HEK293T (cell line): Measurements from ENCODE around the gene KDM2B.
A peak's percentile ranks its signal among the peaks of the same experiment; 100 is the strongest.

Source experiments
- CTCF ChIA-PET: fragments of 350-600 bp; formaldehyde crosslinking; extraction: SDS; loops from one replicate; lab custom pipeline; 2021; ENCODE audit warnings: antibody characterized with exemption, inconsistent platforms; lab: Yijun Ruan, JAX
- POLR2A ChIA-PET: fragments of 350-600 bp; formaldehyde crosslinking; extraction: SDS; loops from one replicate; lab custom pipeline; 2020; ENCODE audit warnings: antibody characterized with exemption, inconsistent platforms; lab: Yijun Ruan, JAX
- DNase-seq: peaks from one replicate; pipeline ENCODE4 v3.0.0; 2012; ENCODE audit warnings: mixed read lengths; ENCODE audit errors: extremely low spot score
- ARNT ChIP-seq: fragments of 450-650 bp; IDR thresholded peaks from 2 replicates; pipeline ENCODE4 v1.6.1; 2017; ENCODE audit warnings: mild to moderate bottlenecking
- BHLHE40 ChIP-seq: fragments of 450-650 bp; IDR thresholded peaks from 2 replicates; pipeline ENCODE4 v1.6.1; 2016; ENCODE audit warnings: mild to moderate bottlenecking, moderate library complexity, borderline replicate concordance
- CTBP1 ChIP-seq: fragments of 450-650 bp; IDR thresholded peaks from 2 replicates; pipeline ENCODE4 v1.6.1; 2016; ENCODE audit warnings: borderline replicate concordance
- ELF4 ChIP-seq: fragments of 450-650 bp; IDR thresholded peaks from 2 replicates; pipeline ENCODE4 v1.6.1; 2017; ENCODE audit warnings: antibody characterized with exemption
- FOXA1 ChIP-seq: fragments of 450-650 bp; IDR thresholded peaks from 2 replicates; pipeline ENCODE4 v1.6.1; 2016; ENCODE audit warnings: mild to moderate bottlenecking
- FOXK2 ChIP-seq: fragments of 450-650 bp; IDR thresholded peaks from 2 replicates; pipeline ENCODE4 v1.6.1; 2016; ENCODE audit warnings: mild to moderate bottlenecking
- FOXM1 ChIP-seq: fragments of 450-650 bp; IDR thresholded peaks from 2 replicates; pipeline ENCODE4 v1.6.1; 2017; ENCODE audit warnings: mild to moderate bottlenecking, borderline replicate concordance
- HDGF ChIP-seq: fragments of 450-650 bp; IDR thresholded peaks from 2 replicates; pipeline ENCODE4 v1.6.1; 2017; ENCODE audit warnings: antibody characterized with exemption, borderline replicate concordance
- L3MBTL2 ChIP-seq: fragments of 450-650 bp; conservative IDR thresholded peaks from 2 replicates; pipeline ENCODE4 v1.6.1; 2016; ENCODE audit warnings: mild to moderate bottlenecking
- LEF1 ChIP-seq: fragments of 450-650 bp; IDR thresholded peaks from 2 replicates; pipeline ENCODE4 v1.6.1; 2017; ENCODE audit warnings: mild to moderate bottlenecking, borderline replicate concordance
- NFRKB ChIP-seq: fragments of 450-650 bp; IDR thresholded peaks from 2 replicates; pipeline ENCODE4 v1.6.1; 2016; ENCODE audit warnings: mild to moderate bottlenecking, moderate library complexity
- SP1 ChIP-seq: fragments of 450-650 bp; IDR thresholded peaks from 2 replicates; pipeline ENCODE4 v1.6.1; 2017
- SUZ12 ChIP-seq: fragments of 450-650 bp; IDR thresholded peaks from 2 replicates; pipeline ENCODE4 v1.6.1; 2016; ENCODE audit warnings: mild to moderate bottlenecking
- TARDBP ChIP-seq: fragments of 450-650 bp; IDR thresholded peaks from 2 replicates; pipeline ENCODE4 v1.6.1; 2016
- ZNF384 ChIP-seq: fragments of 450-650 bp; IDR thresholded peaks from 2 replicates; pipeline ENCODE4 v1.6.1; 2016
- TF ChIP-seq, protein P1 (sequence below): fragments of 450-650 bp; IDR thresholded peaks from 2 replicates; pipeline ENCODE4 v1.6.1; 2016

The KDM2B gene

DNA sequence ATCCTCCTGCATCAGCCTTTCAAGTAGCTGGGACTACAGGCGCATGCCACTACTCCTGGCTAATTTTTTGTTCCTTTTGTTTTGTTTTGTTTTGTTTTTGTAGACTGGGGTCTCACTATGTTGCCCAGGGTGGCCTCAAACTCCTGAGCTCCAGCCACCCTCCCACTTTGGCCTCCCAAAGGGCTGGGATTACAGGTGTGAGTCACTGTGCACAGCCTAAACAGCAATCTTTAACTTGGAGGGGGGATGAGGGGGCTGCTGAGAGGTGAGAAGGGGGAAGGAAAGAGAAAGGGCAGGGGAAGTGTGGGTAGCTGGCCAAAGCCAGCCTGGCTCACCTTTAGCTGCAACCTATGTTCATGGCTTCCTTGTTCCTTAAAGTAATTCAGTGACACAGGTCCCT, 77.4 kb downstream of the KDM2B start:
- DNase-seq: no peak
- ChIA-PET POLR2A (interaction anchor here (0.7 kb wide), 1 partner anchor 78 kb away, joined by 3 read pairs; the partner anchor contains the start of gene KDM2B), CTCF (interaction anchor here (1.5 kb wide), 1 partner anchor 291 kb away, joined by 3 read pairs; no protein-coding TSS in a partner anchor)
- TF ChIP-seq FOXK2 (no peak), HDGF (no peak), L3MBTL2 (no peak), ARNT (no peak), ELF4 (no peak), LEF1 (no peak), FOXM1 (no peak), NFRKB (no peak), SUZ12 (no peak)

- ChIA-PET CTCF (interaction anchor here (1.4 kb wide), 1 partner anchor 51 kb away, joined by 4 read pairs; no protein-coding TSS in a partner anchor), POLR2A (interaction anchor here (0.8 kb wide), 1 partner anchor 32 kb away, joined by 3 read pairs; no protein-coding TSS in a partner anchor)
- TF ChIP-seq ELF4 (no peak), ZNF384 (no peak), LEF1 (no peak), SUZ12 (no peak), BHLHE40 (no peak), TARDBP (no peak), ARNT (no peak), FOXK2 (no peak), HDGF (no peak), CTBP1 (no peak), FOXM1 (no peak)
- TF ChIP-seq, protein P1, sequence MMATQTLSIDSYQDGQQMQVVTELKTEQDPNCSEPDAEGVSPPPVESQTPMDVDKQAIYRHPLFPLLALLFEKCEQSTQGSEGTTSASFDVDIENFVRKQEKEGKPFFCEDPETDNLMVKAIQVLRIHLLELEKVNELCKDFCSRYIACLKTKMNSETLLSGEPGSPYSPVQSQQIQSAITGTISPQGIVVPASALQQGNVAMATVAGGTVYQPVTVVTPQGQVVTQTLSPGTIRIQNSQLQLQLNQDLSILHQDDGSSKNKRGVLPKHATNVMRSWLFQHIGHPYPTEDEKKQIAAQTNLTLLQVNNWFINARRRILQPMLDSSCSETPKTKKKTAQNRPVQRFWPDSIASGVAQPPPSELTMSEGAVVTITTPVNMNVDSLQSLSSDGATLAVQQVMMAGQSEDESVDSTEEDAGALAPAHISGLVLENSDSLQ: no peak
- no peak for DNase-seq
These were observed 78.9 kb downstream of the KDM2B start for GRCh38 chr12:121501946-121502345.

GRCh38 chr12:121499929-121500793, 80.7 kb downstream of the KDM2B start:
- peak; percentile 86 for DNase-seq
- TF ChIP-seq SUZ12 (no peak), FOXM1 (no peak), TARDBP (no peak), FOXK2 (no peak), CTBP1 (no peak), SP1 (no peak), BHLHE40 (no peak), ARNT (no peak)
- CTCF ChIA-PET: interaction anchor here (0.7 to 2.2 kb wide), 5 partner anchors 8 to 294 kb away, joined by 3 to 6 read pairs (median 4); partner anchors contain the start of gene RHOF
- POLR2A ChIA-PET: no interaction called here

DNA sequence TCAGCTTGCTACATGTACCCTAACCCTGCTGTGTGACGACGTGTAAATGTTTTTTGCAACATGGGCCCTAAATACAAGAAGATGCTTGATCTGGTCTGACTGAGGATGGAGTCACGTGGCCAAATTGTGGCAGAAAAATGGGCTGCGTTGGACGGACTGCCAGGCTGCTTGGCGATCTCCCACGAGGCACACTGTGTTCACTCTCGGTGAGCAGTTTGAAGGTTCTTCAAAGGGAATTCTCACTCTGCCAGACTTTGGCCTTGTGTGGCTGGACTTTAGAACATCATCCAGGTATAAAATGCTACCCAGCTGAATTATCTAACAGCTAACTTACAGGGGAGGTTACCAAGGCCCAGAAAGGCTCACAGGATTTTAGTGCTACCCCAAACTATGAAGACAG, 85.1 kb downstream of the KDM2B start:
- CTCF ChIA-PET: no interaction called here
- no peak for TF ChIP-seq CTBP1
- TF ChIP-seq, protein P1: no peak
- TF ChIP-seq FOXM1: no peak
- TF ChIP-seq SUZ12: no peak
- no peak for TF ChIP-seq BHLHE40
- TF ChIP-seq NFRKB: no peak
- TF ChIP-seq HDGF: no peak
- TF ChIP-seq FOXK2: no peak
- TF ChIP-seq SP1: no peak
- no peak for TF ChIP-seq ELF4
- TF ChIP-seq L3MBTL2: no peak
- no peak for TF ChIP-seq TARDBP
- TF ChIP-seq ARNT: no peak
- POLR2A ChIA-PET: no interaction called here
- DNase-seq: no peak

DNA sequence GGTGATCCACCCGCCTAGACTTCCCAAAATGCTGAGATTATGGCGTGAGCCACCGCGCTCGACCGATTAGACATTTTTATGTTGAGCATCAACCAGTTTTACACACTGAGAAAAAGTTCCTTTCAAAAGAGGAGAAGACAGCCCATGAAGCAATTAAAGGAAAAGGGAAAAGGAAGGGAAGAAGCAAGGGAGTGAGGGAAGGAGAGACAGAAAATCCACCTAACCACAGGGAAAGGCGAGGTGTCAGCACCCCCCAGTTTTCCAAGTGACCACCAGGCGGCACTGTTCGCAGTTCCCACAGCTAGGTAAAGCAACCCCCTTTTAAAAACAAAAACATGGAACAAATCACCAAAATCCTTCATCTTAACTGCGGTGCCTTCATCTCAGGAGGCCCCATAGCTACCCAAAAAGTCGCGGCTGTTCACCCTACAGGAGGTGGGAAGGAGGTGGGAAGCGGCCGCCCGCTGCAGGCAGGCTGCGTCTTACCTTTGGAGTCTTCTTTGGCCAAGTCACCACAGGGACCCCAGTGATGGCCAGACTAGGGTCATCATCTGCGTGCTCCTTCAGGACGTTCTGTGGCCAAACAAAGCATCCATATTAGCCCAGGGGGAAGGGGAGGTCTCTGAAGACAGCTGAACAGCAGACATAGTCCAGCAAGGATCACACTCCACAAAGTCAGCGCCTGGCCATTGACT, 86.6 kb downstream of the KDM2B start:
- POLR2A ChIA-PET: no interaction called here
- peak; percentile 61 for DNase-seq
- no peak for TF ChIP-seq L3MBTL2
- TF ChIP-seq ZNF384: no peak
- no peak for TF ChIP-seq LEF1
- TF ChIP-seq TARDBP: no peak
- no peak for TF ChIP-seq ELF4
- TF ChIP-seq SUZ12: no peak
- TF ChIP-seq FOXM1: no peak
- TF ChIP-seq SP1: no peak
- TF ChIP-seq, protein P1: no peak
- TF ChIP-seq NFRKB: no peak
- TF ChIP-seq FOXA1: no peak
- no peak for TF ChIP-seq CTBP1
- no peak for TF ChIP-seq HDGF
- CTCF ChIA-PET: interaction anchor here (0.6 to 1.1 kb wide), 4 partner anchors 15 to 588 kb away, joined by 3 to 5 read pairs (median 4); no protein-coding TSS in a partner anchor
